Body of pancreas (tissue), 4 donors: ENCODE results near the gene NXPH4. TPM values are rescaled to one million over a fixed set of nuclear protein-coding genes. Genes with fewer than 3 reads are reported as not detected.

Experiments
- ATAC-seq: fragments of 150-250 bp; one replicate; pipeline ENCODE4 v1.9.1; 2016
- DNase-seq, 4 donors: peaks; one replicate each; pipeline ENCODE4 v3.0.0-alpha.2; 2019
- H3K27ac ChIP-seq, 4 donors: fragments of 200-600 bp; sonication (generic); 1 replicate in 3 of 4; 2 replicates in 1 of 4; pipeline versions ENCODE4 v1.5.1 to v1.6.1; 2016 to 2019; ENCODE audit warnings: mild to moderate bottlenecking in 1 of 4, mixed read lengths in 1 of 4, moderate library complexity in 1 of 4
- H3K27me3 ChIP-seq, 2 donors: fragments of 200-600 bp; sonication (generic); one replicate each; pipeline ENCODE4 v1.6.0; 2016; ENCODE audit warnings: mild to moderate bottlenecking in 1 of 2
- H3K36me3 ChIP-seq, 2 donors: fragments of 200-600 bp; sonication (generic); replicated peaks in 1 of 2; 2 replicates each; pipeline ENCODE4 v1.5.1; 2016; ENCODE audit warnings: low read depth in 2 of 2; ENCODE audit not compliant: insufficient read depth in 1 of 2
- H3K4me1 ChIP-seq: fragments of 200-600 bp; sonication (generic); one replicate; pipeline ENCODE4 v1.6.0; 2016
- H3K4me3 ChIP-seq, 2 donors: fragments of 200-600 bp; sonication (generic); 1 replicate in 1 of 2; 2 replicates in 1 of 2; pipeline ENCODE4 v1.5.1; 2016 to 2019
- H3K9me3 ChIP-seq, 3 donors: fragments of 200-600 bp; sonication (generic); 1 replicate in 2 of 3; 2 replicates in 1 of 3; pipeline ENCODE4 v1.5.1; 2016
- CTCF ChIP-seq, 7 experiments: fragments of 450-650 bp in 4 of 7; fragments of 200-600 bp in 3 of 7; sonication (generic) in 3 of 7; IDR thresholded peaks; one replicate each; pipeline ENCODE4 v1.5.1; 2016 to 2019; ENCODE audit warnings: antibody characterized with exemption in 7 of 7
- POLR2A ChIP-seq, 3 donors: fragments of 450-650 bp; IDR thresholded peaks; one replicate each; pipeline ENCODE4 v1.6.1; 2016; ENCODE audit warnings: antibody characterized with exemption in 3 of 3, mild to moderate bottlenecking in 2 of 3
- WGBS, 2 donors: methylation state at CpG; one replicate each; pipeline ENCODE4 v1.1.5; 2017; 5-methylcytosine and 5-hydroxymethylcytosine counted together
- intact Hi-C: fragments of 100-400 bp; cut with DNase I; formaldehyde crosslinking; loops from one replicate; pipeline ENCODE4 v1.15.1; 2023
- total RNA-seq, 2 donors: library from RNA; depleted of rRNA; stranded (reverse); fragments of >200 nt; gene quantifications; one replicate each; pipeline ENCODE4 v1.1.0, GENCODE V29; 2016

The NXPH4 gene
- total RNA-seq, 2 donors from 2014 or later, result 2.9 to 4.6 TPM

DNA sequence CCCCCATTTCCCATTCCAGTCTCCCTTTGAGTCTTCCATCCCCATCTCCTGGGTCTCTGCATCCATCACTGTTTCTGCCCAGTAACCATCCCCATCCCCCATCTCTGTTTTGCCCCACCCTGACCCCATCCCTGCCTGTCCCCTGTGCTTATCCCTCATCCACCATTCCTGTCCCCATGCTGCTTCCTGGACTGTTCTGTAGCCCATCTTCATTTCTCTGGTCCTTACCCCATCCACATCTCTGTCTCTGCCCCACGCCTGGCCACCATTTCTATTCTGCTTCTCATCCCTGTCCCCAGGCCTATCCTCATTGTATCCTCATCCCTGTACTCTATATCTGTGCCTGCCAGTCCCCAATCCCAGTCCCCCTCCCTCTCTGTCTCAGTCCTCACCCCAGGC is 4.2 kb downstream of the NXPH4 start:
- Histone ChIP-seq H3K4me3 (no peak overlapping the region), H3K27me3 (peaks cover 0 to 47% of the 10 kb centered on the region in 2 donors), H3K4me1 (peaks cover 24% of the 10 kb centered on the region), H3K9me3 (no peaks in the 10 kb centered on the region), H3K27ac (no peak overlapping the region), H3K36me3 (no peaks in the 10 kb centered on the region)
- intact Hi-C loops, result no loop called here
- ATAC-seq, result no peak
- TF ChIP-seq POLR2A (IDR thresholded peaks at IDR 0.05) (no peak), CTCF (IDR thresholded peaks at IDR 0.05) (no peak)
- WGBS, 2 donors, result 60 to 74% methylated on average over 1 of the region's 1 CpG
- no peak for DNase-seq

GRCh38 chr12:57221169-57221917 is 4.7 kb downstream of the NXPH4 start:
- Histone ChIP-seq H3K4me1 (peaks cover 19% of the 10 kb centered on the region), H3K36me3 (no peaks in the 10 kb centered on the region), H3K9me3 (no peaks in the 10 kb centered on the region), H3K27ac (no peak overlapping the region), H3K4me3 (no peak overlapping the region), H3K27me3 (peaks cover 0 to 42% of the 10 kb centered on the region in 2 donors)
- no peak for DNase-seq
- 27 to 28% methylated on average over 17 to 20 of the region's 24 CpGs for WGBS, 2 donors
- intact Hi-C loops, result no loop called here
- no peak for ATAC-seq
- no peak for TF ChIP-seq CTCF (IDR thresholded peaks at IDR 0.05)
- no peak for TF ChIP-seq POLR2A (IDR thresholded peaks at IDR 0.05)

- TF ChIP-seq POLR2A (IDR thresholded peaks at IDR 0.05), result no peak
- TF ChIP-seq CTCF (IDR thresholded peaks at IDR 0.05), result no peak
- Histone ChIP-seq H3K4me1 (peaks cover 9% of the 10 kb centered on the region), H3K9me3 (no peaks in the 10 kb centered on the region), H3K27me3 (peaks cover 0 to 34% of the 10 kb centered on the region in 2 donors), H3K27ac (no peak overlapping the region), H3K36me3 (no peaks in the 10 kb centered on the region), H3K4me3 (no peak overlapping the region)
- intact Hi-C loops, result no loop called here
- DNase-seq (no peak), ATAC-seq (no peak)
- WGBS, 2 donors, result 49 to 56% methylated on average over 11 to 13 of the region's 13 CpGs
These were observed 5.9 kb downstream of the NXPH4 start for GRCh38 chr12:57222286-57223190.

DNA sequence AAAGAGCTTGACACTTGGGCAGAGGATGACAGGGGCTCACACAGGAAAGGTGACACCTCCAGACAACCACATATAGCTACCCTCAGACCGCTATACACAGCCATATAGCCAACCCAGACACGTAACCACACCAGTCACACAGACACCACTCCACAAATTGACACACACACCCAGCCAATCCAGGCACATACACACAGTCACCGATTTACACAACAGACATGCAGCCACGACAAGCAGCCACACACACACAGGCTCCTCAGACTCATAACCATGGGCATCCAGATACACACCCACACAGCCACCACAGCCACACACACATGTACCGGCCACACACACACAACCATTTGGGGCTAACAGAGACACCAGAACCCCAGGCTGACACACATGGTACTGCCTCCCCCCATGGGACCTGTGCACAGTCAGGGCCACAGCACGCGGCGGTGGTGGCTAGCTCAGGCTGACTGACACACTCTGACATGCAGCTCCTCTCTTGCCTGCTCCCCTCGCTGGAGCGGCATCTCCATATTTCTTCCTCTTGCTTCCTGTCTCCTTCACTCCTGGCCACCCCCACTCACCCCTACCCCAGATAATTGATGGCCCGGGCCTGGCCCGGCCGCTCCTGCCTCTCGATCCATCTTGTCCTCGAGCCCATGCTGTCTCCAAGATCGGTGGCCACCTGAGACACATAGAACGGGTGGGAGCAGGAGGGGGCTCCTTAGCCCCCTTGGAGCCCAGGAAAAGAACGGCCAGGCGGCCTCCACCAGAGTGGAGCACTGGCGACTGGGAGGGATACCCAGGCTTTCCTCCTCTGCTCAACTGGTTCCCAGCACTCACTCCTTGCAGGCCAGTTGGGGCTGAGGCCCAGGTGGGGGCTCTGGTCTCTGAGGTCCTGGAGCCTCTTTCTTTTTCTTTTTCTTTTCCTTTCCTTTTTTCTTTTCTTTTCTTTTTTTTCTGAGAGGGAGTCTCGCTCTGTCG is 6.9 kb downstream of the NXPH4 start:
- TF ChIP-seq CTCF (IDR thresholded peaks at IDR 0.05) (no peak), POLR2A (IDR thresholded peaks at IDR 0.05) (no peak)
- ATAC-seq (no peak), DNase-seq (no peak)
- peaks cover 6% of the 10 kb centered on the region for H3K4me1 ChIP-seq
- H3K27ac ChIP-seq, result no peak overlapping the region
- no peaks in the 10 kb centered on the region for H3K9me3 ChIP-seq
- no peaks in the 10 kb centered on the region for H3K36me3 ChIP-seq
- intact Hi-C loops, result no loop called here
- peaks cover 0 to 33% of the 10 kb centered on the region in 2 donors for H3K27me3 ChIP-seq
- WGBS, 2 donors, result 61 to 64% methylated on average over 18 to 21 of the region's 22 CpGs
- H3K4me3 ChIP-seq, result no peak overlapping the region
